CD8-positive, alpha-beta memory T cell (primary cell): ENCODE results near the gene RHCE. TPM values are rescaled to one million over a fixed set of nuclear protein-coding genes. Genes with fewer than 3 reads are reported as not detected.

ENCODE experiments used
- CTCF ChIA-PET: fragments of 350-600 bp; sonication (Branson Sonifier 250); formaldehyde crosslinking; loops from one replicate; lab custom pipeline; 2021; ENCODE audit warnings: antibody characterized with exemption; lab: Charles Lee
- POLR2A ChIA-PET: fragments of 350-600 bp; sonication (Branson Sonifier 250); formaldehyde crosslinking; loops from one replicate; lab custom pipeline; 2021; ENCODE audit warnings: antibody characterized with exemption; lab: Charles Lee
- DNase-seq, 5 donors: peaks; one replicate each; pipeline versions ENCODE4 v3.0.0 to v3.0.0-alpha.2; 2020 to 2022; ENCODE audit warnings: mixed read lengths in 1 of 5
- H3K27ac ChIP-seq: one replicate; pipeline ENCODE4 v1.7.0; 2013; ENCODE audit warnings: low read depth, mild to moderate bottlenecking, low read length, moderate library complexity
- H3K27me3 ChIP-seq: 2 replicates; pipeline ENCODE4 v1.7.0; 2013; ENCODE audit warnings: low read length, mild to moderate bottlenecking; ENCODE audit not compliant: insufficient read depth, poor library complexity, severe bottlenecking
- H3K36me3 ChIP-seq: 2 replicates; pipeline ENCODE4 v1.7.0; 2013; ENCODE audit warnings: mild to moderate bottlenecking, low read length, moderate library complexity; ENCODE audit not compliant: insufficient read depth
- H3K4me1 ChIP-seq: 2 replicates; pipeline ENCODE4 v1.7.0; 2013; ENCODE audit warnings: mild to moderate bottlenecking, low read length, moderate library complexity; ENCODE audit not compliant: insufficient read depth
- H3K4me3 ChIP-seq: 2 replicates; pipeline ENCODE4 v1.7.0; 2013; ENCODE audit warnings: mild to moderate bottlenecking, low read length
- H3K9me3 ChIP-seq: 2 replicates; pipeline ENCODE4 v1.7.0; 2013; ENCODE audit warnings: mild to moderate bottlenecking, low read length
- H3K27ac Mint-ChIP-seq, 8 donors: one replicate each; pipeline ENCODE4 v1.8.0; 2020 to 2021; ENCODE audit warnings: mixed read lengths in 8 of 8, mild to moderate bottlenecking in 6 of 8, inconsistent platforms in 3 of 8, moderate library complexity in 3 of 8
- H3K27me3 Mint-ChIP-seq, 2 donors: one replicate each; pipeline ENCODE4 v1.8.0; 2020 to 2021; ENCODE audit warnings: mixed read lengths in 2 of 2, mild to moderate bottlenecking in 1 of 2, moderate library complexity in 1 of 2
- H3K36me3 Mint-ChIP-seq, 3 donors: one replicate each; pipeline ENCODE4 v1.8.0; 2020 to 2021; ENCODE audit warnings: mixed read lengths in 3 of 3, inconsistent platforms in 1 of 3, mild to moderate bottlenecking in 1 of 3
- H3K4me1 Mint-ChIP-seq, 3 donors: one replicate each; pipeline ENCODE4 v1.8.0; 2020 to 2021; ENCODE audit warnings: mixed read lengths in 3 of 3, inconsistent platforms in 1 of 3, mild to moderate bottlenecking in 1 of 3
- H3K4me3 Mint-ChIP-seq, 7 donors: one replicate each; pipeline ENCODE4 v1.8.0; 2020 to 2021; ENCODE audit warnings: mixed read lengths in 7 of 7, mild to moderate bottlenecking in 6 of 7, moderate library complexity in 4 of 7, inconsistent platforms in 2 of 7
- H3K9me3 Mint-ChIP-seq, 5 donors: one replicate each; pipeline ENCODE4 v1.8.0; 2020 to 2022; ENCODE audit warnings: mixed read lengths in 5 of 5, mild to moderate bottlenecking in 3 of 5, moderate library complexity in 2 of 5, inconsistent platforms in 1 of 5
- polyA plus RNA-seq: library from polyadenylated mRNA; unstranded; fragments of 300-500 nt; fragmentation: Illumina TruSeq; gene quantifications from one replicate; pipeline ENCODE4 v1.2.3, GENCODE V29; 2021
- total RNA-seq, 2 experiments: library from RNA; stranded (reverse); gene quantifications; one replicate each; pipeline ENCODE4 v1.2.3, GENCODE V29; 2021

The RHCE gene
- total and polyA plus RNA-seq, 3 experiments from 2014 or later = 0.18 to 0.33 (median 0.26) TPM

DNA sequence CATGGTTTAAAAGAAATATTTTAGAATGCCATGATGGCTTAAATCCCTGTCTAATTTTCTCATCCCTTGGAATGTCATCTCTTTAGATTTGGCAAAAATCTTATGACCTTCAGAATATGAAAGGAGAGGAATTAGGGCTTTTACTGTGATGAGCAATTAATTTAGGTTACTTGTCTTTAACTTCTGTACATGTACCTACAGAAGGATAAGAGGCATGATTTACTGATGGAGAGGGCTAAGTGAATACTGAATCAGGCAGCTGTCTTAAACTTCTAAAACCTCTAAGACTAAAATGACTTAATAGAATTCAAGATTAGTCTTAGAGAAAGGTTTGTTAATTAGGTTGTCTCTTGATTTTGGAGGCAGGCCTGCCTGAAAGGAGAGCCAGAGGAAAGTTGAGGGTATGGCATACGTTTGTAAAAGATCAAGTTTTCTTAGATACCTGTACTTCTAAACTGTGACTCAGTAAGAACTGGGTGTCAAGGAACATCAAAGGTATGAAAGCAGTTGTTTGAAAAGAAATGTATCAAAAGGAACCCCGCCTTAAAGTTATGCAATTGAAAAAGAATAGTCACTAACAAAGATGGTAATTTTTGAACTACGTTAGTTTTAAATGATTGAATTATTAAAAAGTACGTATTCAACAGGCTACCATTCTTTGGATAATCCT is 22.5 kb upstream of the RHCE start:
- H3K27ac Mint-ChIP-seq = peak overlapping the region in 3 of 8 donors; percentile 2 to 88 (median 66)
- Histone ChIP-seq H3K27me3 (no peaks in the 10 kb centered on the region), H3K36me3 (peaks cover 5% of the 10 kb centered on the region), H3K4me1 (no peaks in the 10 kb centered on the region), H3K9me3 (no peaks in the 10 kb centered on the region), H3K27ac (no peak overlapping the region), H3K4me3 (no peak overlapping the region)
- H3K36me3 Mint-ChIP-seq = peaks cover 0 to 23% (median 6%) of the 10 kb centered on the region in 3 donors
- DNase-seq = no peak
- H3K4me3 Mint-ChIP-seq = no peak overlapping the region
- H3K9me3 Mint-ChIP-seq = no peaks in the 10 kb centered on the region
- ChIA-PET POLR2A (no interaction called here), CTCF (no interaction called here)
- no peaks in the 10 kb centered on the region for H3K27me3 Mint-ChIP-seq
- H3K4me1 Mint-ChIP-seq = peaks cover 28 to 53% (median 45%) of the 10 kb centered on the region in 3 donors

- Mint-ChIP-seq H3K9me3 (no peaks in the 10 kb centered on the region), H3K27ac (peak overlapping the region in 1 of 8 donors; percentile 2), H3K36me3 (peaks cover 0 to 19% (median 6%) of the 10 kb centered on the region in 3 donors), H3K4me1 (peaks cover 30 to 57% (median 38%) of the 10 kb centered on the region in 3 donors), H3K27me3 (no peaks in the 10 kb centered on the region), H3K4me3 (no peak overlapping the region)
- H3K9me3 ChIP-seq = no peaks in the 10 kb centered on the region
- no peak overlapping the region for H3K27ac ChIP-seq
- H3K4me3 ChIP-seq = no peak overlapping the region
- POLR2A ChIA-PET = no interaction called here
- CTCF ChIA-PET = no interaction called here
- peaks cover 5% of the 10 kb centered on the region for H3K36me3 ChIP-seq
- H3K4me1 ChIP-seq = no peaks in the 10 kb centered on the region
- no peak for DNase-seq
- H3K27me3 ChIP-seq = no peaks in the 10 kb centered on the region
These were observed 21.6 kb upstream of the RHCE start for GRCh38 chr1:25442178-25442577.

DNA sequence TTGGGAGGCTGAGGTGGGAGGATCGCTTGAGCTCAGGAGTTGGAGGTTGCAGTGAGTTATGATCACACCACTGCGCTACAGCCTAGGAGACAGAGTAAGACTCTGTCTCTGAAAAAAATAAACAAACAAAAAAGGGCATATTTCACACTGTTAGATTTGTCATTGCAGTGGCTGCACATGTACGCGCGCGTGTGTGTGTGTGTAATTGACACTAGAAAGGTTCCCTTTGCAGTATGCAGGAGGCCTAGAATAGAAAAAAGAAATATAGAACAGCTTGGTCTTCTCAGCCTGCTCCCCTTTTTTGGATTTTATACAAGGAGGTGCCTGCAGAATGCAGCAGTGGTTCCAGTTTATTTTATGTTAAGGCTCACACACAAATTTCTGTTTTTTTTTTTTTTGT is 18.7 kb upstream of the RHCE start:
- Histone ChIP-seq H3K36me3 (no peaks in the 10 kb centered on the region), H3K4me3 (no peak overlapping the region), H3K27me3 (no peaks in the 10 kb centered on the region), H3K27ac (no peak overlapping the region), H3K4me1 (peaks cover 25% of the 10 kb centered on the region), H3K9me3 (no peaks in the 10 kb centered on the region)
- Mint-ChIP-seq H3K9me3 (no peaks in the 10 kb centered on the region), H3K4me3 (no peak overlapping the region), H3K4me1 (peaks cover 47 to 67% (median 54%) of the 10 kb centered on the region in 3 donors), H3K27me3 (no peaks in the 10 kb centered on the region), H3K27ac (no peak overlapping the region), H3K36me3 (peaks cover 0 to 8% (median 4%) of the 10 kb centered on the region in 3 donors)
- CTCF ChIA-PET = no interaction called here
- no peak for DNase-seq
- POLR2A ChIA-PET = interaction anchor here (0.7 kb wide), 1 partner anchor 12 kb away, joined by 4 read pairs; no protein-coding TSS in a partner anchor

DNA sequence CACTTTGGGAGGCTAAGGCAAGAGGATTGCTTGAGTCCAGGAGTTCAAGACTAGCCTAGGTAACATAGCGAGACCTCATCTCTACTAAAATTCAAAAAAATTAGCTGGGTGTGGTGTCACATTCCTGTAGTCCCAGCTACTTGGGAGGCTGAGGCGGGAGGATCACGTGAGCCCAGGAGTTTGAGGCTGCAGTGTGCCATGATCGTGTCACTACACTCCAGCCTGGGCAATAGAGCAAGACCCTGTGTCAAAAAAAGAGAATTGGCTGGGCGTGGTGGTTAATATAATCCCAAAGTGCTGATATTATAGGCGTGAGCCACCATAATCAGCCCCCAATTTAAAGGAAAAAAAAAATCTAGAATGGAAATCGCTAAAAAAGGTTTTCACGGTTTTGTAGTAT is 17.0 kb upstream of the RHCE start:
- Histone ChIP-seq H3K9me3 (no peaks in the 10 kb centered on the region), H3K4me3 (no peak overlapping the region), H3K27me3 (no peaks in the 10 kb centered on the region), H3K27ac (no peak overlapping the region), H3K4me1 (peaks cover 41% of the 10 kb centered on the region), H3K36me3 (no peaks in the 10 kb centered on the region)
- Mint-ChIP-seq H3K36me3 (peaks cover 0 to 8% (median 3%) of the 10 kb centered on the region in 3 donors), H3K9me3 (no peaks in the 10 kb centered on the region), H3K27me3 (no peaks in the 10 kb centered on the region), H3K27ac (no peak overlapping the region), H3K4me3 (no peak overlapping the region), H3K4me1 (peaks cover 56 to 73% (median 63%) of the 10 kb centered on the region in 3 donors)
- POLR2A ChIA-PET = no interaction called here
- CTCF ChIA-PET = no interaction called here
- DNase-seq = no peak

- ChIA-PET POLR2A (interaction anchor here (1.6 kb wide), 1 partner anchor 188 kb away, joined by 3 read pairs; the partner anchor contains the start of gene RSRP1), CTCF (no interaction called here)
- peak overlapping the region; percentile 51 to 80 (median 59) for H3K4me3 Mint-ChIP-seq
- peaks cover 53% of the 10 kb centered on the region for H3K4me1 ChIP-seq
- no peaks in the 10 kb centered on the region for H3K36me3 ChIP-seq
- H3K9me3 ChIP-seq = no peaks in the 10 kb centered on the region
- H3K4me3 ChIP-seq = peak overlapping the region; percentile 29
- DNase-seq = no peak
- peaks cover 54 to 66% (median 56%) of the 10 kb centered on the region in 3 donors for H3K4me1 Mint-ChIP-seq
- no peaks in the 10 kb centered on the region for H3K27me3 ChIP-seq
- peaks cover 0 to 10% (median 0%) of the 10 kb centered on the region in 3 donors for H3K36me3 Mint-ChIP-seq
- no peaks in the 10 kb centered on the region for H3K27me3 Mint-ChIP-seq
- H3K9me3 Mint-ChIP-seq = no peaks in the 10 kb centered on the region
- H3K27ac Mint-ChIP-seq = peak overlapping the region; percentile 55 to 93 (median 83)
- H3K27ac ChIP-seq = peak overlapping the region; percentile 8
These were observed 14.9 kb upstream of the RHCE start for GRCh38 chr1:25435397-25436108.

DNA sequence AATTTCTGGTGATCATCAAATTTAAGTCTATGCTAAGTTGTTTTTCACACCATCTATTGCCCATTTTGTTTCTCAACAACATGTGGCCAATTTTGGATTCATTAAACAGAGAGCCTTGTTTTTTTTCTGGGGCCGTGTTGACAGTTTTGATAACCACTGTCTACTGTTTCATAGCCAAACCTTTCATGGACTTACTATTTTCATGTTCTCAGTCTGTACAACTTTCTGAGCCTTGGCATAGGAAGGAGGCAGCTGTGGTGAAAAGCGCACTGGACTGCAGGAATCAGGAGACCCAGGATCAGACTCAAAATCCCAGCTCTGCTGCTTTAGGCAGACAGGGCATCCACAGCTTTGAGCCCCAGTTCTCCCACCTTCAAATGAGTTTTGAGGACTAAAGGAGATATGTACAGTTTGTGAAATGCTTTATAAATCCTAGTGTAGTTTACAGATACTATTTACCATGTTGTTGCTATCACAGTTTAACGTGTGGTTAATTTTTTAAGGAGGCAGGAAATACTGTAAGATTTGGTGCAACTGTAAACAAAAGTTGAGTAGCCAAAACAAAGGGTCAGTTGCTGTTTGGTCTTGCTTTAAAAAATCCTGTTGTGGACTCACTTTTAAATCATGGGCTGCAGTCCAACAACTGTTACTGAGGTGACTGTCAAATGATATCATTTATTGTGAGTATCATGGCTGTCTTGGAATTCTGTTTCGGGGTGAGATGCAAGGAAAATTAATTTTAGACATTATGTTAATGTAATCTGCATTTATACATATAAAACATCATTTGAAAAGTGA is 13.0 kb upstream of the RHCE start:
- peaks cover 59 to 75% (median 59%) of the 10 kb centered on the region in 3 donors for H3K4me1 Mint-ChIP-seq
- POLR2A ChIA-PET = interaction anchor here (1.6 kb wide), 1 partner anchor 186 kb away, joined by 3 read pairs; the partner anchor contains the start of gene RSRP1

DNA sequence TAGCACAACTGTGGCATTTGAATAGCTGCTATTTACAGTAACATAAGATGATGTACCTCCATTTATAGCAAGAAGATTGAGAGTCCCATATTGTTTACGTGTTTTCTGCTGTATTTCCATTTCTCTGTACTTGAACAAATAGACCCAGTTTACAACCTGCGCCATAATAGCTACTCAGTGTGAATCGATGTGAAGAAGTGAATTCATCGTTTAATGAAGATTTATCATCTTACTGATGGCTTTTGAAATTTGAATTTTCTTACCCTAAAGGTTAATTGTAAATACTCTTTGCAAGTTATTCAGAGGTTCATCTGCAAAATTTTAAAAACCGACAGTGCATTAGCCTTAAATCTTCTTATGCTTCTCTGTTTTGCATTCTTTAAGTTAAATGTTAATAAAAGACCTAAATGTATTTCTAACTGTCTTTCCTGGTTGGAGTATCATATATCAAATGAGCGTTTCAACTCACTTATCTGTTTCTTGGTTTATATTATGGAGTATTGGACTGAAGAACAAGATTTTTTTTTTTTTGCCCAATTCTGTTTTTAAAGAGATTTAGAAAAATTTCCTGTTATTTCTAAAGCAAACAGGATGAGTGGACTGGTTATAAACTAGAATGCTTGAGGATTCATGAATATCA is 12.2 kb upstream of the RHCE start:
- Mint-ChIP-seq H3K36me3 (peaks cover 0 to 14% (median 0%) of the 10 kb centered on the region in 3 donors), H3K4me1 (peaks cover 58 to 70% (median 61%) of the 10 kb centered on the region in 3 donors), H3K27ac (peak overlapping the region; percentile 6 to 95 (median 90)), H3K4me3 (peak overlapping the region; percentile 4 to 91 (median 87)), H3K27me3 (no peaks in the 10 kb centered on the region), H3K9me3 (no peaks in the 10 kb centered on the region)
- Histone ChIP-seq H3K27me3 (no peaks in the 10 kb centered on the region), H3K36me3 (no peaks in the 10 kb centered on the region), H3K27ac (peak overlapping the region; percentile 70), H3K4me1 (peaks cover 53% of the 10 kb centered on the region), H3K9me3 (no peaks in the 10 kb centered on the region), H3K4me3 (peak overlapping the region; percentile 74)
- POLR2A ChIA-PET = no interaction called here
- no peak for DNase-seq
- CTCF ChIA-PET = interaction anchor here (1.5 kb wide), 1 partner anchor 36 kb away, joined by 4 read pairs; no protein-coding TSS in a partner anchor

More for the DNA sequence above, 13.0 kb upstream of the RHCE start:
- H3K36me3 Mint-ChIP-seq = peaks cover 0 to 15% (median 0%) of the 10 kb centered on the region in 3 donors
- H3K4me3 Mint-ChIP-seq = peak overlapping the region; percentile 12 to 91 (median 76)
- H3K27ac Mint-ChIP-seq = peak overlapping the region; percentile 49 to 93 (median 75)
- no peak overlapping the region for H3K4me3 ChIP-seq
- H3K9me3 Mint-ChIP-seq = no peaks in the 10 kb centered on the region
- no peaks in the 10 kb centered on the region for H3K27me3 ChIP-seq
- CTCF ChIA-PET = no interaction called here
- no peaks in the 10 kb centered on the region for H3K36me3 ChIP-seq
- no peak for DNase-seq
- no peaks in the 10 kb centered on the region for H3K9me3 ChIP-seq
- peaks cover 53% of the 10 kb centered on the region for H3K4me1 ChIP-seq
- peak overlapping the region; percentile 54 for H3K27ac ChIP-seq
- H3K27me3 Mint-ChIP-seq = no peaks in the 10 kb centered on the region
